Naive thymus-derived CD8-positive, alpha-beta T cell (primary cell): ENCODE measurements around the gene CASP2. TPM values are rescaled to one million over a fixed set of nuclear protein-coding genes. Genes with fewer than 3 reads are reported as not detected.
"Not testable (repeated sequence)": the region's sequence is repeated elsewhere in the genome, so short reads cannot be mapped to it uniquely, and the experiment has no call there.

Source experiments
- ATAC-seq, 2 donors: fragments of 150-1000 bp; cut with Tn5 transposase in 1 of 2; sonication (Bioruptor Pico), chemical (Tn5 transposase) in 1 of 2; 1 replicate in 1 of 2; 2 replicates in 1 of 2; pipeline ENCODE4 v1.10.0; 2021; ENCODE audit warnings: mild to moderate bottlenecking in 2 of 2, moderate library complexity in 2 of 2
- POLR2A ChIA-PET: fragments of 350-600 bp; sonication (Branson Sonifier 250); formaldehyde crosslinking; loops from one replicate; lab custom pipeline; 2021; ENCODE audit warnings: antibody characterized with exemption; lab: Charles Lee
- DNase-seq, 10 donors: peaks; one replicate each; pipeline versions ENCODE4 v3.0.0 to v3.0.0-alpha.2; 2020 to 2022
- H3K27ac Mint-ChIP-seq, 10 donors: one replicate each; pipeline ENCODE4 v1.8.0; 2020 to 2022; ENCODE audit warnings: mild to moderate bottlenecking in 10 of 10, mixed read lengths in 10 of 10, moderate library complexity in 4 of 10, inconsistent platforms in 1 of 10
- H3K27me3 Mint-ChIP-seq, 5 donors: one replicate each; pipeline ENCODE4 v1.8.0; 2021 to 2022; ENCODE audit warnings: mixed read lengths in 5 of 5
- H3K36me3 Mint-ChIP-seq, 3 donors: one replicate each; pipeline ENCODE4 v1.8.0; 2020 to 2022; ENCODE audit warnings: mixed read lengths in 3 of 3, mild to moderate bottlenecking in 2 of 3, inconsistent platforms in 1 of 3
- H3K4me1 Mint-ChIP-seq, 4 donors: one replicate each; pipeline ENCODE4 v1.8.0; 2021 to 2022; ENCODE audit warnings: mixed read lengths in 4 of 4
- H3K4me3 Mint-ChIP-seq, 10 donors: one replicate each; pipeline ENCODE4 v1.8.0; 2020 to 2022; ENCODE audit warnings: mild to moderate bottlenecking in 10 of 10, mixed read lengths in 10 of 10, moderate library complexity in 6 of 10, inconsistent platforms in 1 of 10
- H3K9me3 Mint-ChIP-seq, 9 donors: one replicate each; pipeline ENCODE4 v1.8.0; 2020 to 2022; ENCODE audit warnings: mixed read lengths in 9 of 9, mild to moderate bottlenecking in 3 of 9, inconsistent platforms in 1 of 9, moderate library complexity in 1 of 9
- polyA plus RNA-seq, 3 donors: library from polyadenylated mRNA; unstranded; fragments of 300-500 nt; fragmentation: Illumina TruSeq; gene quantifications; one replicate each; pipeline ENCODE4 v1.2.3, GENCODE V29; 2021
- total RNA-seq, 8 experiments: library from RNA in 2 of 8; stranded (reverse) in 2 of 8; gene quantifications; one replicate each; pipeline ENCODE4 v1.2.3 and lab custom pipeline; 2021 to 2026

Gene CASP2
- total and polyA plus RNA-seq, 5 experiments from 2014 or later, result 12.1 to 68.2 (median 22.0) TPM

DNA sequence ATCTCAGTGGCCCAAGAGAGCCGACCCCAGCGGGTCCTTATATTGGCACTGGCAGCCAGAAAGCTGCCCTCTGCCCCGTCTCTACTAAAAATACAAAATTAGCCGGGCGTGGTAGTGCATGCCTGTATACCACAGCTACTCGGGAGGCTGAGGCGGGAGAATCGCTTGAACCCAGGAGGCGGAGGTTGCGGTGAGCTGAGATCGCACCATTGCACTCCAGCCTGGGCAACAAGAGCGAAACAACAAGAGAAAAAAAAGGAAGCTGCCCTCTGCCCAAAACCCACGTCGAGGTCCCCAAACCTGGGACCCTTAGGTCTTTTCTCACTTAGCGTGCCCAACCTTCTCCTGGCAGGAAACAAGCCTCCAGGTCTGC, 24.0 kb upstream of the CASP2 start:
- Mint-ChIP-seq H3K36me3 (peaks cover 0 to 48% (median 7%) of the 10 kb centered on the region in 3 donors), H3K4me3 (peak overlapping the region; percentile 92 to 99 (median 96)), H3K27ac (peak overlapping the region; percentile 94 to 97 (median 96)), H3K4me1 (peaks cover 33 to 69% (median 63%) of the 10 kb centered on the region in 4 donors)
- not testable (repeated sequence) for H3K9me3 Mint-ChIP-seq, ATAC-seq, H3K27me3 Mint-ChIP-seq, DNase-seq
- POLR2A ChIA-PET, result interaction anchor here (0.6 to 7.8 kb wide), 8 partner anchors 9 to 145 kb away, joined by 3 to 51 read pairs (median 6); partner anchors contain the start of genes CASP2 and EPHA1

DNA sequence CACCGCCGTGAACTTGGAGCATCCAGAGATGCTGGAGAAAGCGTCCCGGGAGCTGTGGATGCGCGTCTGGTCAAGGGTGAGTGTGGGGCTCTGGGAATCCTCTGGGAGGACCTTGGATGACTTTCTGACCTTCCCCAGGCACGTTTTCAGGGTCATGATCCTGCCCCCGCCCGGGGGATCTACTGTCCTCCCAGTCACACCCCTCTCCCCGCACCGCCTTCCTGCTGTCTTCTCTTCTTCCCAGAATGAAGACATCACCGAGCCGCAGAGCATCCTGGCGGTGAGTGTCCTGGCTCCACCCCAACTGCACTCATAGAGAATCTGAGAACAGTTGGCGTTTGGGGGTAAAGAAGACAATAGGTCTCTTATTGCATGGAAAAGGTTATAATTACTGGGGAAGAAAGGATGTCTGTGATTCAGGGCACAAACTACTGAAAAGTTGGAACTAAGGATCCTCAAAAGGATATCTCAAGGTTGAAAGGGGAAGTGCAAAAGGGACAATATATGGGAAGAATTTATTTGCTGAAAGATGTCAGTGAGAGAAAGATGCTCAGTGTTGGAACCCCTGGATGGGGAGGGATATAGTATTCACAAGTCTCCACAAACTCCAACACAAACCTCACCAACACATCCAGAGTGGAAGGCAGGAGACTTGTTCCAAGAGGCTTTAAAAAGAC, 23.0 kb upstream of the CASP2 start:
- Mint-ChIP-seq H3K9me3 (no peaks in the 10 kb centered on the region), H3K36me3 (peaks cover 0 to 58% (median 7%) of the 10 kb centered on the region in 3 donors), H3K4me3 (peak overlapping the region; percentile 92 to 99 (median 96)), H3K27ac (peak overlapping the region; percentile 94 to 97 (median 96)), H3K4me1 (peaks cover 30 to 61% (median 55%) of the 10 kb centered on the region in 4 donors), H3K27me3 (no peaks in the 10 kb centered on the region)
- ATAC-seq (no peak), DNase-seq (no peak)
- POLR2A ChIA-PET, result interaction anchor here (0.6 to 7.8 kb wide), 4 partner anchors 14 to 249 kb away, joined by 3 to 51 read pairs (median 4); partner anchors contain the start of gene CASP2

- no peak for ATAC-seq
- peak overlapping the region in 9 of 10 donors; percentile 2 to 88 (median 62) for H3K27ac Mint-ChIP-seq
- no peaks in the 10 kb centered on the region for H3K27me3 Mint-ChIP-seq
- H3K4me3 Mint-ChIP-seq, result no peak overlapping the region
- H3K9me3 Mint-ChIP-seq, result no peaks in the 10 kb centered on the region
- DNase-seq, result no peak
- H3K36me3 Mint-ChIP-seq, result peaks cover 0 to 62% (median 7%) of the 10 kb centered on the region in 3 donors
- POLR2A ChIA-PET, result interaction anchor here (0.7 to 7.8 kb wide), 4 partner anchors 9 to 103 kb away, joined by 3 to 51 read pairs (median 3); partner anchors contain the start of gene CASP2
- peaks cover 18 to 37% (median 35%) of the 10 kb centered on the region in 4 donors for H3K4me1 Mint-ChIP-seq
Observed at GRCh38 chr7:143269251-143269650, 18.9 kb upstream of the CASP2 start.

DNA sequence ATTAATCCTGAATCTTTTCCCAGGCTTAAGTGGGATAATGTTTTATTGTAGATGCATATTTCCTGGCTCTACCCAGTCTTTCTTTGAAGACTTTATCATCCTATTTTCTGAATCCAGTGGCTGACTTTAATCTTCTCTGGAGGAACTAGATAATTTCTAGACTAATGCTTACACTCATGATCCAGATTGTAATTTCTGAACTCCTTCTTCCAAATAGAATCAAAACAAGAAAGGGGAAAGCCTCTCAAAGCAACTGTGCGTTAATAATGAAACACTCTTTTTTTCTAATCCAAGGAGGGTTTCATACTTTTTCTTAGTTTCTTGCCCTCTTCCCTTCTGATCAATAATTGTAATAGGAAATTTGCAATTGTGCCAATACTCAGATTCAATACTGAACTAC, 16.9 kb upstream of the CASP2 start:
- no peak overlapping the region for H3K4me3 Mint-ChIP-seq
- no peaks in the 10 kb centered on the region for H3K9me3 Mint-ChIP-seq
- POLR2A ChIA-PET, result interaction anchor here (2.0 kb wide), 1 partner anchor 17 kb away, joined by 9 read pairs; the partner anchor contains the start of gene CASP2
- H3K4me1 Mint-ChIP-seq, result peaks cover 6 to 22% (median 16%) of the 10 kb centered on the region in 4 donors
- H3K27ac Mint-ChIP-seq, result peak overlapping the region in 5 of 10 donors; percentile 4 to 71 (median 49)
- no peak for ATAC-seq
- no peaks in the 10 kb centered on the region for H3K27me3 Mint-ChIP-seq
- peaks cover 0 to 47% (median 0%) of the 10 kb centered on the region in 3 donors for H3K36me3 Mint-ChIP-seq
- DNase-seq, result no peak

DNA sequence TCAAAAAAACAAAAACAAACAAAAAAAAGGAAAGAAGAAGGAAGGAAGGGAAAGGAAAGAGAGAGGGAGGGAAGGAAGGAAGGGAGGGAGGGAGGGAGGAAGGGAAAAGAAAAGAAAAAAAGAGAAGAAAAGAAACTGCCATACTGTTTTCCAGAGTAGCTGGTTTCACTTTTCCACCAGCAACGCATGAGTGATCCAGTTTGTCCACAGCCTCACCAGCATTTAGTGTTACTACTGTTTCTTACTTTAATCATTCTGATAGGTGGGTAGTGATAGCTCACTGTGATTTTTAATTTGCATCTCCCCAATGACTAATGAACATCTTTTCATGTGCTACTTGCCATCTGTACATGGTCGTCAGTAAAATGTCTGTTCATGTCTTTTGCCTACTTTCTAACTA, 15.3 kb upstream of the CASP2 start:
- no peaks in the 10 kb centered on the region for H3K27me3 Mint-ChIP-seq
- H3K4me1 Mint-ChIP-seq, result peaks cover 4 to 12% (median 7%) of the 10 kb centered on the region in 4 donors
- peak overlapping the region in 1 of 10 donors; percentile 87 for H3K27ac Mint-ChIP-seq
- H3K9me3 Mint-ChIP-seq, result no peaks in the 10 kb centered on the region
- DNase-seq (no peak), ATAC-seq (no peak)
- H3K36me3 Mint-ChIP-seq, result peaks cover 0 to 31% (median 0%) of the 10 kb centered on the region in 3 donors
- POLR2A ChIA-PET, result interaction anchor here (0.9 to 2.0 kb wide), 2 partner anchors 10 to 15 kb away, joined by 3 to 9 read pairs; partner anchors contain the start of genes CASP2 and GSTK1
- no peak overlapping the region for H3K4me3 Mint-ChIP-seq

- Mint-ChIP-seq H3K36me3 (no peaks in the 10 kb centered on the region), H3K9me3 (no peaks in the 10 kb centered on the region), H3K4me1 (peaks cover 21 to 35% (median 33%) of the 10 kb centered on the region in 4 donors), H3K27me3 (no peaks in the 10 kb centered on the region), H3K4me3 (peak overlapping the region in 9 of 10 donors; percentile 26 to 79 (median 70)), H3K27ac (peak overlapping the region; percentile 20 to 89 (median 78))
- DNase-seq (peak in 3 of 10 donors; percentile 10 to 40 (median 15)), ATAC-seq (peak; percentile 72 to 84)
- POLR2A ChIA-PET, result interaction anchor here (0.7 to 1.3 kb wide), 8 partner anchors 9 to 109 kb away, joined by 3 to 9 read pairs (median 3); partner anchors contain the start of genes CASP2 and GSTK1
Observed at GRCh38 chr7:143279186-143280098, 8.7 kb upstream of the CASP2 start.

- Mint-ChIP-seq H3K9me3 (no peaks in the 10 kb centered on the region), H3K27ac (peak overlapping the region; percentile 7 to 89 (median 69)), H3K4me3 (peak overlapping the region in 9 of 10 donors; percentile 26 to 79 (median 70)), H3K36me3 (no peaks in the 10 kb centered on the region), H3K4me1 (peaks cover 21 to 38% (median 36%) of the 10 kb centered on the region in 4 donors), H3K27me3 (no peaks in the 10 kb centered on the region)
- peak in 1 of 2 donors; percentile 15 for ATAC-seq
- no peak for DNase-seq
- POLR2A ChIA-PET, result interaction anchor here (0.7 to 1.3 kb wide), 5 partner anchors 8 to 108 kb away, joined by 3 to 9 read pairs (median 4); partner anchors contain the start of genes CASP2 and GSTK1
Observed at GRCh38 chr7:143280160-143280559, 8.0 kb upstream of the CASP2 start.

DNA sequence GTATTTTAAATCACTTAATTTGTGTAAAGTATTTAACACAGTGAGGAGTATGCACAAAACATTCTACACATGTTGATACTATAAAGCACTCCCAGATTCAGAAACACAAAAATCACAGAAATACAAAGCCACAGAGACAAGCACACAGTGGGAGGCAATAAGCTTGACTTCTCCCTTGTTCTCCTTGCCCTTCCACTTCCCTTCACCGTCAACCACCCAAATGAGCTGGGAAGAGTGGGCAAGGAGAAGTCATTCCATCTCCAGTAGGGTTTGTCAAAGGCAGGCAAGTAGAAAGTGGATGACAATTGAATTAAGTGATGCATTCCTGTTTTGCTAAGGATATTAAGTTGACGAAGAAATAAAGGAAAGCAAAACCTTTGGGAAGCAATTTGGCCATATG, 7.6 kb upstream of the CASP2 start:
- Mint-ChIP-seq H3K4me3 (peak overlapping the region in 5 of 10 donors; percentile 63 to 79 (median 71)), H3K9me3 (no peaks in the 10 kb centered on the region), H3K4me1 (peaks cover 21 to 38% (median 36%) of the 10 kb centered on the region in 4 donors), H3K36me3 (no peaks in the 10 kb centered on the region), H3K27me3 (no peaks in the 10 kb centered on the region), H3K27ac (peak overlapping the region in 8 of 10 donors; percentile 7 to 89 (median 76))
- DNase-seq (no peak), ATAC-seq (no peak)
- POLR2A ChIA-PET, result interaction anchor here (1.0 to 1.2 kb wide), 2 partner anchors 9 to 108 kb away, joined by 3 to 4 read pairs; no protein-coding TSS in a partner anchor

DNA sequence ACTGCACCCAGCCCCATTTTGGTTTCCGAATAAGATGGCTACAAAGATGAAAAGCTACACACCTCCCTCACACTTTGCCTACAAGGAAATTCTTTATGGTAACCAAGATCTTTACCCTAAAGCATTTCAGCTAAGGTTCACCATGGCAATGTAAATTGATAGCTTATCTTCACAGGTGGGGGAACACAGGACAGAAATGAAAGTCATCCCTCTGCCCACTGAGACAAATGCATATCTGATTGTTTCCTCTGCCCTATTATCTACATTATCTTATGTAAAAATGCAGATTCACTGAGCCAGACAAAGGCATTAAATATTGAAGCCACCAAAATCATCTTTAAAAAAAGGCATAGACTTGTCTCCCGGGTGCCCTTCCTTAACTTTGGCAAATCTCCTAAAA, 6.6 kb upstream of the CASP2 start:
- Mint-ChIP-seq H3K4me3 (peak overlapping the region in 1 of 10 donors; percentile 6), H3K36me3 (no peaks in the 10 kb centered on the region), H3K4me1 (peaks cover 21 to 38% (median 36%) of the 10 kb centered on the region in 4 donors), H3K9me3 (no peaks in the 10 kb centered on the region), H3K27me3 (no peaks in the 10 kb centered on the region), H3K27ac (peak overlapping the region in 2 of 10 donors; percentile 10 to 70)
- ATAC-seq, result no peak
- no peak for DNase-seq
- POLR2A ChIA-PET, result no interaction called here

- H3K4me1 Mint-ChIP-seq, result peaks cover 21 to 42% (median 39%) of the 10 kb centered on the region in 4 donors
- H3K4me3 Mint-ChIP-seq, result peak overlapping the region in 1 of 10 donors; percentile 6
- POLR2A ChIA-PET, result interaction anchor here (1.0 kb wide), 1 partner anchor 10 kb away, joined by 3 read pairs; no protein-coding TSS in a partner anchor
- no peaks in the 10 kb centered on the region for H3K27me3 Mint-ChIP-seq
- H3K27ac Mint-ChIP-seq, result peak overlapping the region in 1 of 10 donors; percentile 34
- DNase-seq (no peak), ATAC-seq (no peak)
- H3K9me3 Mint-ChIP-seq, result no peaks in the 10 kb centered on the region
- no peaks in the 10 kb centered on the region for H3K36me3 Mint-ChIP-seq
Observed at GRCh38 chr7:143282124-143282523, 6.0 kb upstream of the CASP2 start.

DNA sequence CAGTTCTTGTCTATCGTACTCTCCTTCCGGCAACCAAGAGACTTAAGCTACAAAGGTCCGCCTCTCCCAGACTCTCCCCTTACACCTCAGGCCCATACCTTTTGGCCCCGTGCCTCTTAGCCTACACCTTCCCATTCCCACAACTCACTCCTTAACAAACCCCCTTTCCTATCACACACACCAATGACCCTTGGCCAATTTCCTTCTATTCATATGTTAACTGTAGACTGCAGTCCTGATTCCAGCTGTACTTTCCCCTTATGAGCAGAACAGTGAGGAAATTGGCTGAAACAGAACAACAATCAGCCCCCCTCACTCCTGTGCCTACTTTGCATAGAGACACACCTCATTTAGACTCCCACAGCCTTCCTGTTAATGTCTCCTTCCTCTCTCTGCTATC, 4.8 kb upstream of the CASP2 start:
- ATAC-seq, result no peak
- POLR2A ChIA-PET, result interaction anchor here (0.6 to 1.1 kb wide), 3 partner anchors 19 to 124 kb away, joined by 3 to 4 read pairs (median 4); partner anchors contain the start of gene GSTK1
- Mint-ChIP-seq H3K4me3 (peak overlapping the region in 7 of 10 donors; percentile 6 to 59 (median 25)), H3K4me1 (peaks cover 25 to 50% (median 47%) of the 10 kb centered on the region in 4 donors), H3K27me3 (no peaks in the 10 kb centered on the region), H3K27ac (peak overlapping the region in 7 of 10 donors; percentile 30 to 85 (median 58)), H3K36me3 (no peaks in the 10 kb centered on the region), H3K9me3 (peaks cover 0 to 2% (median 0%) of the 10 kb centered on the region in 9 donors)
- no peak for DNase-seq
